Fibroblast of villous mesenchyme (primary cell): ENCODE results near the gene MT1B. TPM values are rescaled to one million over a fixed set of nuclear protein-coding genes. Genes with fewer than 3 reads are reported as not detected.
"Not testable (repeated sequence)": the region's sequence is repeated elsewhere in the genome, so short reads cannot be mapped to it uniquely, and the experiment has no call there.

ENCODE experiments used
- DNase-seq: peaks from one replicate; pipeline ENCODE4 v3.0.0-alpha.2; 2010; ENCODE audit warnings: low read depth
- H3K4me3 ChIP-seq: 2 replicates; pipeline ENCODE4 v1.5.1; 2011; ENCODE audit warnings: low read depth, mild to moderate bottlenecking, low read length
- total RNA-seq: library from RNA; depleted of rRNA; stranded (reverse); fragments of >200 nt; gene quantifications from 2 replicates; pipeline ENCODE4 v1.2.3, GENCODE V29; 2012
- TF ChIP-seq, protein P1 (sequence below): IDR thresholded peaks from 2 replicates; pipeline ENCODE4 v1.5.1; 2012; ENCODE audit warnings: low read depth, mild to moderate bottlenecking, low read length; ENCODE audit not compliant: insufficient read depth

Gene MT1B
- total RNA-seq, 1 donor, result not detected

DNA sequence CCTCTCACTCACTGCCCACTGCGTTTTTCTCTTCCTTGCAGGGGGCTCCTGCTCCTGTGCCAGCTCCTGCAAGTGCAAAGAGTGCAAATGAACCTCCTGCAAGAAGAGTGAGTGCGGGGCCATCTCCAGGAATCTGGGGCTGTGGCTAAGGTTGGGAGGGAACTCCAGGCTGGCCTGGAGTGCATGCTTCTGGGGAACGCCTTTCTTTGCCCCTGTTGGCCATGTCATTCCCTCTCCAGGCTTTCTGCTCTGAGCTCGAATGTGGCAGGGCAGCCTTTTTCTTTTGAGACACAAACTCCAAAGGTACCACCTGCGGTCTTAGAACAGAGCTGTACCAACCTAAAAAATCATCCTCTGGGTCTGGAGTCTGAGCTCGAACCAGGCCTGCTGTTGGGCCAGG, 33.5 kb upstream of the MT1B start:
- no peak overlapping the region for H3K4me3 ChIP-seq
- TF ChIP-seq, protein P1, sequence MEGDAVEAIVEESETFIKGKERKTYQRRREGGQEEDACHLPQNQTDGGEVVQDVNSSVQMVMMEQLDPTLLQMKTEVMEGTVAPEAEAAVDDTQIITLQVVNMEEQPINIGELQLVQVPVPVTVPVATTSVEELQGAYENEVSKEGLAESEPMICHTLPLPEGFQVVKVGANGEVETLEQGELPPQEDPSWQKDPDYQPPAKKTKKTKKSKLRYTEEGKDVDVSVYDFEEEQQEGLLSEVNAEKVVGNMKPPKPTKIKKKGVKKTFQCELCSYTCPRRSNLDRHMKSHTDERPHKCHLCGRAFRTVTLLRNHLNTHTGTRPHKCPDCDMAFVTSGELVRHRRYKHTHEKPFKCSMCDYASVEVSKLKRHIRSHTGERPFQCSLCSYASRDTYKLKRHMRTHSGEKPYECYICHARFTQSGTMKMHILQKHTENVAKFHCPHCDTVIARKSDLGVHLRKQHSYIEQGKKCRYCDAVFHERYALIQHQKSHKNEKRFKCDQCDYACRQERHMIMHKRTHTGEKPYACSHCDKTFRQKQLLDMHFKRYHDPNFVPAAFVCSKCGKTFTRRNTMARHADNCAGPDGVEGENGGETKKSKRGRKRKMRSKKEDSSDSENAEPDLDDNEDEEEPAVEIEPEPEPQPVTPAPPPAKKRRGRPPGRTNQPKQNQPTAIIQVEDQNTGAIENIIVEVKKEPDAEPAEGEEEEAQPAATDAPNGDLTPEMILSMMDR, result no peak
- no peak for DNase-seq

DNA sequence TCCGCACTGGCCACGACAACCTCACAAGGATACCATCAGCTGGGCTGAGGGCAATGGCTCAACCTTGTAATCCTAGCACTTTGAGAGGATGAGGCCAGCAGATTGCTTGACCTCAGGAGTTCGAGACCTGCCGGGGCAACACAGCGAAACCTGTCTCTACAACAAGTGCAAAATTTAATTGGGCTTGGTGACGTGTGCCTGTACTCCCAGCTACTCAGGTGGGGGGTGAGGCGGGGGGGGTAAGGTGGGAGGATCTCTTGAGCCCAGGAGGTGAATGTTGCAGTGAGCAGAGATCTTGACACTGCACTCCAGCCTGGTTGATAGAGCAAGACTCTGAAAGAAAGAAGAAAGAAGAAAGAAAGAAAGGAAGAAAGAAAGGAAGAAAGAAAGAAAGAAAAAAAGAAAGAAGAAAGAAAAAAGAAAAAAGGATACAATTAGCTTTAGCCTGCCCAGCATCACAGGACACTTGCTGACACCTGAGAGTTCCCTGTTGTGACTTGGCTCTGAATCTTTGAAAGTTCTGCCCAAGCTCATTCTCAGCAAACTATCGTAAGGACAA, 31.3 kb upstream of the MT1B start:
- no peak overlapping the region for H3K4me3 ChIP-seq
- DNase-seq, result no peak
- TF ChIP-seq, protein P1, result no peak

DNA sequence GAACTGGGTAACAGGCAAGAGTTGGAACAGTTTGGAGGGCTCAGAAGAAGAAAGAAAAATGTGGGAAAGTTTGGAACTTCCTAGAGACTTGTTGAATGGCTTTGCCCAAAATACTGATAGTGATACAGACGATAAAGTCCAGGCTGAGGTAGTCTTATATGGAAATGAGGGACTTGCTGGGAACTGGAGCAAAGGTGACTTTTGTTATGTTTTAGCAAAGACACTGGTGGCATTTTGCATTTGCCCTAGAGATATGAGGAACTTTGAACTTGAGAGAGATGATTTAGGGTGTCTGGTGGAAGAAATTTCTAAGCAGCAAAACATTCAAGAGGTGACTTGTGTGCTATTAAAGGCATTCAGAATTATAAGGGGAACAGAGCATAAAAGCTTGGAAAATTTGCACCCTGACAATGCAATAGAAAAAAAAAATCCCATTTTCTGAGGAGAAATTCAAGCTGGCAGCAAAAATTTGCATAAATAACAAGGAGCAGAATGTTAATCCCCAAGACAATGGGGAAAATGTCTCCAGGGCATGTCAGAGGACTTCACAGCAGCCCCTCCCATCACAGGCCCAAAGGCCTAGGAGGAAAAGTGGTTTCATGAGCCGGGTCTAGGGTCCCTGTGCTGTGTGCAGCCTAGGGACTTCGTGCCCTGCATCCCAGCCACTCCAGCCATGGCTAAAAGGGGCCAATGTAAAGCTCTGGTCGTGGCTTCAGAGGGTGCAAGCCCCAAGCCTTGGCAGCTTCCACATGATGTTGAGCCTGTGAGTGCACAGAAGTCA, 29.8 kb upstream of the MT1B start:
- not testable (repeated sequence) for H3K4me3 ChIP-seq, DNase-seq

DNA sequence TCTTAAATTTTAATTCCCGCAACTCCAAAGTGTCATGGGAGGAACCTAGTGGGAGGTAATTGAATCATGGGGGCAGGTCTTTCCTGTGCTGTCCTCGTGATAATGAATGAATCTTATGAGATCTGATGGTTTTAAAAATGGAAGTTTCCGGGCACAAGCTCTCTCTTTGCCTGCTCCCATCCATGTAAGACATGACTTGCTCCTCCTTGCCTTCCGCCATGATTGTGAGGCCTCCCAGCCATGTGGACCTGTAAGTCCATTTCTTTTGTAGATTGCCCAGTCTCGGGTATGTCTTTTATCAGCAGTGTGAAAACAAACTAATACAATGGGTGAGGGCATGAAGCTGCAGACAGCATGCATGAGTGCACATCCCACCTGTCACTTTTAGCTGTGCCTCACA, 28.5 kb upstream of the MT1B start:
- H3K4me3 ChIP-seq, DNase-seq: not testable (repeated sequence)

DNA sequence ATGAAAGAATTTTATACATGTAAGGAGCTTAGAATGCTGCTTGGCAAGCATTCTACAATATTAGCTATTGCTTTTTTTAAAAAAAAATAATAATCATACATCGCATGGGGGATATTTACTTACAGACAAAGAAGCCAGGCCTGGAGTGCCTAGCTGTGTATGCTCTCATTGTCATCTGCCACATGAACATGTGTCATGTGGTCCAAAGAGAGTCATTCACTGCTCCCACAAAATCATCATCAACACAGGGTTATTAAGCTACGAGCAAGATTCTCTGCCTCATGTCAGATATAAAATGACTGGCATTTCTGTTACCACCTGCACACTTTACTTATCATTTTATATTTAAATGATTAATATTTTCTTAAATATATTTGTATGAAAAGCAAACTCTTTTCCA, 28.0 kb upstream of the MT1B start:
- TF ChIP-seq, protein P1, result no peak
- no peak overlapping the region for H3K4me3 ChIP-seq
- no peak for DNase-seq

DNA sequence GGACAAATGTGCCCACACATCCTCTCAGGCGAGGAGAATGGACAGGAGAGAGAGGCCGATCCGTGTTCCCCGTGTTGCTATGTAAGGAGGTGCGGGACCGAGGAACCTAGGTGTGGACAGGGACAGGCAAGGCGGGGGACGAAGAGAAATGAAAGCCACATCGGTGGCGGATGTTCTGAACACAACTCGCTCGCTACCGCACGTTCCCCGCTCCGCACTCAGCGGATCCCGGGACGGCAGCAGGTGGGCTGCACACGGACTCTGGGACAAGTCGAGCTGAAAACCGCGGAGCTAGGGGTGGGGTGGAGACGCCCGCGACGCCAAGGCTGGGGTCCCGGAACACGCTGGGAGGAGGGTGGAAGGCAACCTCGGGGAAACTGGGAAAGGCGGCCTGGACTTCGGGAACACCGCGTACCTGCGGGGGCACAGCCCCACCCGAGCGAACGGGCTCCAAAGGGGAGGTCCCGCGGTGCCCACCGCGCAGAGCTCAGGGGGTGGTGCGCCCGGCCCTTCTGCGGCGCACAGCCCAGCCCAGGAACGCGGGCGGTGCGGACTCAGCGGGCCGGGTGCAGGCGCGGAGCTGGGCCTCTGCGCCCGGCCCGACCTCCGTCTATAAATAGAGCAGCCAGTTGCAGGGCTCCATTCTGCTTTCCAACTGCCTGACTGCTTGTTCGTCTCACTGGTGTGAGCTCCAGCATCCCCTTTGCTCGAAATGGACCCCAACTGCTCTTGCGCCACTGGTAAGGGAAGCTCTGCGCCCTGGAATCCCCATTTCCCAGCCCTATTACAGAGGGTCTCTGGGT, 26.3 kb upstream of the MT1B start, which contains the start of gene MT1E:
Gene MT1E, plus strand, starts transcription at position 642 of the 803 bp plus-strand sequence. Its CDS starts 71 bp downstream, at position 713.
- H3K4me3 ChIP-seq, result peak within 1 kb of the TSS; percentile 67
- DNase-seq, result peak; percentile 69
- TF ChIP-seq, protein P1, result no peak

DNA sequence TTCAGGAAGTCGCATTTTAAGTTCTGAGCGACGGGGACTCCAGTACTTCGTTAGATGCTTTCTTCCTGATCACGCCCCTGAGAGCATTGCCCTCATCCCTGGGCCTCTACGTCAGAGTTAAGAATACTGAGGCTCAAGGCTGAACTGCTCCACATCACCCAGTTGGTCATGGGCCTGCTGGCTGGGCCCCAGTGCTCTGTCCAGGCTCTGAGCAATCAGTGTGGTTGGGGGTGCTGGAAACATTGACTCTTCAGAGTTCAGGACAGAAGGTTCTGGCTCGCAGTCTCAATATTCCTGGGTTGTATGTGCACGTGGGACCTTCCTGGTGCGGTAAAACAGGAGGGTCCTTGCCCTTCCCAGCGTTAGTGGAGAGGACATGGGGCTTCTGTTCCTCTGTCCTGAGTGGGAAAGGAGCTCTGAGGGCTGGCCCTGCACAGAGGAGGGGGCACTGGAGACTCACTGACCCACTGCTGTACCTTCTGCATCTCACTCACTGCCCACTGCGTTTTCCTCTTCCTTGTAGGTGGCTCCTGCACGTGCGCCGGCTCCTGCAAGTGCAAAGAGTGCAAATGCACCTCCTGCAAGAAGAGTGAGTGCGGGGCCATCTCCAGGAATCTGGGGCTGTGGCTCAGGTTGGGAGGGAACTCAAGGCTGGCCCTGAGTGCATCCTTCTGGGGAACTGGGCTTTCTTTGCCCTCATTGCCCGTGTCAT, 25.6 kb upstream of the MT1B start:
- peak; percentile 81 for DNase-seq
- H3K4me3 ChIP-seq, result peak overlapping the region; percentile 67
- TF ChIP-seq, protein P1, result no peak
